C4-2B (cell line): Measurements from ENCODE around the gene LRRC56.

Experiments
- H3K27ac ChIP-seq: fragments of 450-650 bp; 2 replicates; pipeline ENCODE4 v1.5.1; 2017
- ZFX ChIP-seq: fragments of 450-650 bp; IDR thresholded peaks from 2 replicates; pipeline ENCODE4 v1.6.1; 2017
- TF ChIP-seq, protein P1 (sequence below): fragments of 450-650 bp; conservative IDR thresholded peaks from 2 replicates; pipeline ENCODE4 v1.5.1; 2017; ENCODE audit warnings: mild to moderate bottlenecking

The LRRC56 gene

DNA sequence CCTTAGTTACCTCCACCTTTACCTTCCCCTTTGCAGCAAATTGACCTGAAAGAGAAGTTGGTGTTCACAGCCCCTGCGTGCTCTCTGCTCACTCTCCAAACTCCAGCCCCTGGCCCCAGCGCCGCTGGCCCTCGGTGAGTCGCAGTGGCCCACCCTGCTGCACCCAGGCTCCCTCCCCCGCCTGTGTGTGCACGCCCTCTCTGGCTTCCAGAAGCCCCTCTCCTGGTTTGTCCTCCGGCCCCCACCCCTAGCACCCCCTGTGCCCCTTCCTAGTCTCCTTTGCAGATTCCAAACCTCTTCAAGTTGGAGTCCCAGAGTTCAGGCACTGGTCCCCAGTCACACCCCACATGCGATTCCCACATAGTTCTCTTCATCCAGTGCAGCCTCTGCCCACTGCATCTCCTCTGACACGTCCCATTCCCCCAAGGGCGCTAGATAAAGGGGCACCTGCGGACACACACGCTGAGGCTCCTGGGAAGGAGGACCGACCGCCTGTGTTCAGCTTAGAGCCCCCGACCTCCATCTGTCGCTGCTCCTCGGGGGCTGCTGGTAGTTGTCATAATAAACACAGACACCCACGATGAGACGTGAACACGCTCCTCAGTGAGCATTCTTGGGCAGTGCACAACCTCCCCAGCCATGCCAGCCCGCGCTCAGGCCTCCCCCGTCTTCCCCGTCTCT lies 37.4 kb downstream of the LRRC56 start:
- TF ChIP-seq, protein P1, sequence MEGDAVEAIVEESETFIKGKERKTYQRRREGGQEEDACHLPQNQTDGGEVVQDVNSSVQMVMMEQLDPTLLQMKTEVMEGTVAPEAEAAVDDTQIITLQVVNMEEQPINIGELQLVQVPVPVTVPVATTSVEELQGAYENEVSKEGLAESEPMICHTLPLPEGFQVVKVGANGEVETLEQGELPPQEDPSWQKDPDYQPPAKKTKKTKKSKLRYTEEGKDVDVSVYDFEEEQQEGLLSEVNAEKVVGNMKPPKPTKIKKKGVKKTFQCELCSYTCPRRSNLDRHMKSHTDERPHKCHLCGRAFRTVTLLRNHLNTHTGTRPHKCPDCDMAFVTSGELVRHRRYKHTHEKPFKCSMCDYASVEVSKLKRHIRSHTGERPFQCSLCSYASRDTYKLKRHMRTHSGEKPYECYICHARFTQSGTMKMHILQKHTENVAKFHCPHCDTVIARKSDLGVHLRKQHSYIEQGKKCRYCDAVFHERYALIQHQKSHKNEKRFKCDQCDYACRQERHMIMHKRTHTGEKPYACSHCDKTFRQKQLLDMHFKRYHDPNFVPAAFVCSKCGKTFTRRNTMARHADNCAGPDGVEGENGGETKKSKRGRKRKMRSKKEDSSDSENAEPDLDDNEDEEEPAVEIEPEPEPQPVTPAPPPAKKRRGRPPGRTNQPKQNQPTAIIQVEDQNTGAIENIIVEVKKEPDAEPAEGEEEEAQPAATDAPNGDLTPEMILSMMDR: no peak
- TF ChIP-seq ZFX: no peak
- H3K27ac ChIP-seq: peak overlapping the region; percentile 97

DNA sequence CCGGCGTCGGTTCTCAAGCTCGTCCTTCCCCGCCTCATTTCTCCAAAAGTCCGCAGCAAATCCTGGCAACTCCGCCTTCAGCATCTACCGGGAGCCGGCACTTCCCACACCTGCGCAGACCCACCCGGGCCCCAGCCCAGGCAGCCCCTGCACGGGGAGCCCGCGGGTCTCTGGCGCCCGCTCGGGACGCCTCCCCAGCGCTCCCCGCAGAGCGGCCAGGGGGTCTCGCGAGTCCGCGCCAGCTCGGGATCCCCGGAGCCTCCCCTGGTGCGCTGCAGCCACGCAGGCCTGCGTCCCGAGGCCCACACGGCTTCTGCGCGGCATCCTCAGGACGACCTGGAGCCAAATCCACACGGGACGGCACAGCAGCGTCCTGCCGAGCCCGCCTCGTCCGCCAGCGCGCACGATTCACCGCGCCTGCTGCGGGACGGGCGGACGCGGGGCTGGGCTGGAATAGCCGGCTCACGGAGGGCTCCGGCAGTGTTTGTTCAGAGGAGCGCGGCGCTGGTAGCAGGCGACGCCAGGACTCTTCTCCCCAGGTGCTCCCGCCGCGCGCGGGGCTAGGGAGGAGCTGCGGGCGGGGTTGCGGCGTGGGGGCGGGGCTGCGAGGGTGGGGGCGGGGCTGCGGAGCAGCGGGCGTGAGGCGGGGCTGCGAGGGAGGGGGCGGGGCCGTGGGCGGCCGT lies 38.1 kb downstream of the LRRC56 start:
- TF ChIP-seq, protein P1: no peak
- TF ChIP-seq ZFX: peak; percentile 83
- H3K27ac ChIP-seq: peak overlapping the region; percentile 97

DNA sequence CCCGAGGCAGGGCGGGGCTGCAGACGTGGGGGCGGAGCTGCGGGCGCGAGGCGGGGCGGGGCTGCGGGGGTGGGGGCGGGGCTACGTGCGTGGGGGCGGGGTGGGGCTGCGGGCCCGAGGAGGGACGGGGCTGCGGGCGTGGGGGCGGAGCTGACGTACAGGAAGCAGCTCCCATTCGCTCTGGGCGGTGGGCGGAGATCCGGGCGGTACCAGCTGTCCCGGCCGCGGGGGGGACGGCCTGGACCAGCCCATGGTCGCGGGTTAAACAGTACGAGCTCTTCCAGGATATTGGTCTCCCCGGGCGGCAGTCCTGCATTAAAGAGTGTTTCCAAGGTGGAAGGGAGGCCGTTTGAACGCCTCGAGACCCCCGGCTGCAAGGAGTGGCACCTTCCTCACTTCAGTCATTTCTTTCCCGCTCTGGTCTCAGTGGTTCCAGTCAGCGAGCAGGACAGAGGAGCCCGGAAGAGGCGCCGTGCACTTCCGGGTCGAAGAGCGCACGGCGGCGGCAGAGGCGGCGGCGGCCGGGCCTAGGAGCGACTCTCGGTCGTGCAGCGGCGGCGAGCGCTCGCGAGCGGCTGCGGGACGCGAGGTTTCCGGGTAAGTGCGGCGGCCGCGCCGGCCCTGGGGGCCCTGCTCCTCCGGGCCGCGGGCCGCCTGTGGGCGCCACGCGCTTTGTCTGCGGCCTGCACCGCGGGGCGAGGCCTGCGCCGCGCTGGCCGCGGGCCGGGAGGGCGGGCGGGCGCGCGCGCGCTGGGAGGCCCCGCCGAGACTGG lies 38.9 kb downstream of the LRRC56 start, which contains the start of gene PHRF1:
PHRF1 (plus strand) TSS at position 475 of the 773 bp plus-strand sequence. CDS start 5,043 bp downstream, outside the sequence.
- TF ChIP-seq, protein P1: no peak
- peak; percentile 100 for TF ChIP-seq ZFX
- H3K27ac ChIP-seq: peak within 1 kb of the TSS; percentile 97

DNA sequence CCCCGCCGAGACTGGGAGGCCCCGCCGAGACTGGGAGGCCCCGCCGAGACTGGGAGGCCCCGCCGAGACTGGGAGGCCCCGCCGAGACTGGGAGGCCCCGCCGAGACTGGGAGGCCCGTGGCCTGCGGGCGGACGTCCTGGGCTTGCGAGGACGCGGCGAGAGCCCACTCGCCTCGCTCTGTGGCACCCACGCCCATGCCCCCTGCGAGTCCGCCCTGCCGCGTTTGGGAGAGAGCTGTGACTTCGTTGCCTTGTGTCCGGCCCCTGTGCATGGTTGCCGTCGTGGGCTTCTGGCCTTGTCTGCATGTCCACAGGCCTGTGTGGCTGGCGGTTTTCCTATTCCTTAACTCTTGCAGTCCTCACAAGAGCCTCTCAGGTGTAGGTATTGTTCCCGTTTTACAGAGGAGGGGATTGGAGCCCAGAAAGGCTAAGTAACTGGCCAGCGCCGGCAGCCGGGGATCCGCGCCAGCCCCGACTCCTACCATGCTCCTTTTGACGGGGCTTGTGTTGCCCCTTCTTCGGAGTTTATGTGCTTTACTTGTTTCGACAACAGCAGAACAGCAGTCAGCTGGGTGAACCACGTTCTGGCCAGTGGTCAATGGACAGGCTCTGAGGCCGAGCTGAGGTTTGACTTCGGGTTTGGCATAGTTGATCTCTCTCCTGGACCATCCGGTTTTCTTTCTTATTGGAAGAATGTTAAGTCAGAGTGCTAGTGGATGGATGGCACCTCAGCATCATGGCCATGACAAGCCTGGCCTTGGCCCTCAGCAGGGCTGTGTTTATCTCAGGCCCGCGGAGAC lies 39.7 kb downstream of the LRRC56 start:
- TF ChIP-seq, protein P1: no peak
- TF ChIP-seq ZFX: peak; percentile 89; the same call in 1 of the 2 replicates
- peak overlapping the region; percentile 97 for H3K27ac ChIP-seq

DNA sequence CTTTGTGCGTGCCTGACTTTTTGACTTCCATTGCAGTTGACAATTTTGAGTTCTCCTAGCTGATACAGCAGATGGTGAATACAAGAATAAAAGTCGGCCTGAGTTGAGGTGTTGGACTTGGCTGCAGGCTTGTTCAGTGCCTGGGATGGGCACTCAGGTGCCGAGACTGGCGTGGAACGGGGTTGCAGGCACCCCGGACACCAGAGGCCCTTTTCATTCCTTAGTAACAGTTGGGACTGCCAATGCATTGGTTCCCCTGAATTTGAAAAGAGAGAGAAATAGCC lies 40.2 kb downstream of the LRRC56 start:
- peak overlapping the region; percentile 97 for H3K27ac ChIP-seq

DNA sequence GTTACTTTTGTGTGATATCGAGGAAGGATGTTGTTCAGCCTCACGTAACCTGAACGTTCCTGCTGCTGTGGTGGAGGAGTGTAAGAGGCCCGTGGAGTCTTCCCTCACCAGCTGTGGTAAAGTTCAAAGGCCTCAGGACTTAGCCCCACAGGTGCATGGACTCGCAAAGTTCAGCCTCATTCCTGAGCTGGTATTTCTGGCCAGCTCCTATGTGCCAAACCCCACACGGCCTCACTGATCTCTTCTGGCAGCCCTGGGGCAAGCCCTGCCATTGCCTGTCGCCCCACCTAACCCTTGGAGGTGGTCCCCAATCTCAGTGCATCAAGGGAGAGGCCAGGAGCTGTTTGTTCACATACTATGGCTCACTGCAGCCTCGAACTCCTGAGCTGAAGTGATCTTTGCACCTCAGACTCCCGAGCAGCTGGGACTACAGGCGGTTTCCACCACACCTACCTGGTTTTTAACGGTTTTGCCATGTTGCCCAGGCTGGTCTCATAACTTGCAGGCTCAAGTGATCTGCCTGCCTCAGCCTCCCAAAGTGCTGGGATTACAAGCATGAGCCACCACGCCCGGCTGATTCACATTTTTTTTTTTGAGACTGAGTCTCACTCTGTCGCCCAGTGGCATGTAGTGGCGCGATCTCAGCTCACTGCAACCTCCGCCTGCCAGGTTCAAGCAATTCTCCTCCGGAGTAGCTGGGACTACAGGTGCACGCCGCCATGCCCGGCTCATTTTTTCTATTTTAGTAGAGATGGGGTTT lies 41.1 kb downstream of the LRRC56 start:
- peak overlapping the region; percentile 97 for H3K27ac ChIP-seq
- no peak for TF ChIP-seq ZFX
- TF ChIP-seq, protein P1: no peak

More for the DNA sequence above, 40.2 kb downstream of the LRRC56 start:
- no peak for TF ChIP-seq ZFX
- TF ChIP-seq, protein P1: no peak
